Measurements from ENCODE around the gene PLA2R1. TPM values are rescaled to one million over a fixed set of nuclear protein-coding genes. Genes with fewer than 3 reads are reported as not detected.
A peak's percentile ranks its signal among the peaks of the same experiment; 100 is the strongest.

The PLA2R1 gene
- total and polyA plus RNA-seq, 10 donors: 1.3 to 17.0 (median 10.1) TPM

DNA sequence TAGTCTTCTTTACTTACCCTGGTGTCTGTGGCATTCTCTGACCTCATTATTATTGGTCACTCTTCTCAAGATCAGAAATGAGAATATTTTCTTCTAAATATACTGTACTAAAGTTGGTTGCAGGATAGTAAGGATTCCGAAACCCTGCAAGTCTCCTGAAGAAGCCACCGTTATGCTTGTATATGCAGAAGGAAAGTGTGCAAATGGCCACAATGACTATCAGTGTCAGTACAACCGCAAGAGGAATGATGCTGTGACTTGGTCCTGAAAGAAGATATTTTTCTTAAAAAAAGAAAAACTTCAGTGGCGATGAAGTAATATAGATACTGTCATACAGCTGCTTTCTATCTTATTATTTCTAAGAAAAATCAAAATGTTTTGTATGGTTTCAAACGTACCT is 120.7 kb downstream of the PLA2R1 start:
- no peak for TF ChIP-seq POLR2A (IDR thresholded peaks at IDR 0.05)
- TF ChIP-seq, protein P1, sequence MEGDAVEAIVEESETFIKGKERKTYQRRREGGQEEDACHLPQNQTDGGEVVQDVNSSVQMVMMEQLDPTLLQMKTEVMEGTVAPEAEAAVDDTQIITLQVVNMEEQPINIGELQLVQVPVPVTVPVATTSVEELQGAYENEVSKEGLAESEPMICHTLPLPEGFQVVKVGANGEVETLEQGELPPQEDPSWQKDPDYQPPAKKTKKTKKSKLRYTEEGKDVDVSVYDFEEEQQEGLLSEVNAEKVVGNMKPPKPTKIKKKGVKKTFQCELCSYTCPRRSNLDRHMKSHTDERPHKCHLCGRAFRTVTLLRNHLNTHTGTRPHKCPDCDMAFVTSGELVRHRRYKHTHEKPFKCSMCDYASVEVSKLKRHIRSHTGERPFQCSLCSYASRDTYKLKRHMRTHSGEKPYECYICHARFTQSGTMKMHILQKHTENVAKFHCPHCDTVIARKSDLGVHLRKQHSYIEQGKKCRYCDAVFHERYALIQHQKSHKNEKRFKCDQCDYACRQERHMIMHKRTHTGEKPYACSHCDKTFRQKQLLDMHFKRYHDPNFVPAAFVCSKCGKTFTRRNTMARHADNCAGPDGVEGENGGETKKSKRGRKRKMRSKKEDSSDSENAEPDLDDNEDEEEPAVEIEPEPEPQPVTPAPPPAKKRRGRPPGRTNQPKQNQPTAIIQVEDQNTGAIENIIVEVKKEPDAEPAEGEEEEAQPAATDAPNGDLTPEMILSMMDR (IDR thresholded peaks at IDR 0.05 in 8 of 11, conservative IDR thresholded peaks at IDR 0.05 in 3 of 11): no peak
- DNase-seq: no peak
- 80 to 86% (median 84%) methylated on average over 5 of the region's 5 CpGs for WGBS, 5 donors
- Histone ChIP-seq H3K4me1 (no peaks in the 10 kb centered on the region), H3K27ac (no peak overlapping the region), H3K9me3 (no peaks in the 10 kb centered on the region), H3K4me3 (no peak overlapping the region), H3K27me3 (replicated peaks in 1 of 7) (no peaks in the 10 kb centered on the region), H3K36me3 (no peaks in the 10 kb centered on the region)
- intact Hi-C loops (cut with DNase I; ENCODE audit: low total_unique reads): no loop called here

DNA sequence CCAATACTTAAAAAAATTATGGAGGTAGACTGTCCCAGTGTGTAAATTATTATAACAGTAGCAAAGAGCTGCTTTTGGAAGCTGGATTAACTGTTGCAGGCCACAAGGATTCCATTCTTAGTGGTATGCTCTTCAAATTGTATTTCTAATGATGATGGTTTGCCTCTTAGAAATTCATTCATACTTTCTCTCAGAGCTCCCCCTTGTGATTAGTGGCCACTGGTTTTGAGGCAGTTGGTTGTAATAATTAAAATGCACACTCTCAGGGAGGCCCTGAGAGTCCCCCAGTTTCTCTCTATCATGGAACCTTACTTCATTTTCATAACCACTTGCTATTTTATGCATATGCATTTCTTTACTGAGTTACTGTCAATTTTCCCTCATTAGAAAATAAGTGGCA is 122.5 kb downstream of the PLA2R1 start:
- Histone ChIP-seq H3K27ac (no peak overlapping the region), H3K4me3 (no peak overlapping the region), H3K9me3 (no peaks in the 10 kb centered on the region), H3K27me3 (replicated peaks in 1 of 7) (no peaks in the 10 kb centered on the region), H3K4me1 (no peaks in the 10 kb centered on the region), H3K36me3 (no peaks in the 10 kb centered on the region)
- TF ChIP-seq, protein P1 (IDR thresholded peaks at IDR 0.05 in 8 of 11, conservative IDR thresholded peaks at IDR 0.05 in 3 of 11): peak in 2 of 11 experiments; percentile 13 to 16
- TF ChIP-seq POLR2AphosphoS5 (IDR thresholded peaks at IDR 0.05): no peak
- intact Hi-C loops (cut with DNase I; ENCODE audit: low total_unique reads): no loop called here
- no peak for DNase-seq

DNA sequence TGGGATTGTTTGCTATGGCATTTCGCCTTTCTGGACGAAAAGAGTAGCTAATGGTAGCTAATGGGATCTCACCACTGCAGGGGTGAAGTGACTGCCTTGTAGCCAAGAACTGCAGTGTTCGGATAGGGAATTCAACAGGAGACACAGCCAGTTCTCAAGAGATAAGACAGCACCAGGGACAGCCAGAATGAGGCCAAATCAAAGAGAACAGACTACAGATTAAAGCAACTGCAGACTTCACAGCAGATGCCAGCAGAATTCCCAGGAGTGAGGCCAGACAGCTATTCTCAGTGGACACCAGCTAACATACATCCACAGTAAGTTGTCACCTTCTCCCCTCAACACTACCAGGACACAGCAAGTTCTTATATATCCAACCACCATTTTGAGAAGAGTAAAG is 124.0 kb downstream of the PLA2R1 start:
- WGBS, 5 donors: 87 to 100% (median 95%) methylated on average over 3 of the region's 3 CpGs
- peaks cover 0 to 10% (median 7%) of the 10 kb centered on the region in 6 donors for H3K4me1 ChIP-seq
- intact Hi-C loops (cut with DNase I; ENCODE audit: low total_unique reads): no loop called here
- H3K9me3 ChIP-seq: no peaks in the 10 kb centered on the region
- DNase-seq: no peak
- no peaks in the 10 kb centered on the region for H3K27me3 ChIP-seq (replicated peaks in 1 of 7)
- H3K36me3 ChIP-seq: no peaks in the 10 kb centered on the region
- H3K4me3 ChIP-seq: no peak overlapping the region
- no peak overlapping the region for H3K27ac ChIP-seq
- TF ChIP-seq, protein P1 (IDR thresholded peaks at IDR 0.05 in 8 of 11, conservative IDR thresholded peaks at IDR 0.05 in 3 of 11): no peak
- TF ChIP-seq POLR2A (IDR thresholded peaks at IDR 0.05) (no peak), POLR2AphosphoS5 (IDR thresholded peaks at IDR 0.05) (no peak)

DNA sequence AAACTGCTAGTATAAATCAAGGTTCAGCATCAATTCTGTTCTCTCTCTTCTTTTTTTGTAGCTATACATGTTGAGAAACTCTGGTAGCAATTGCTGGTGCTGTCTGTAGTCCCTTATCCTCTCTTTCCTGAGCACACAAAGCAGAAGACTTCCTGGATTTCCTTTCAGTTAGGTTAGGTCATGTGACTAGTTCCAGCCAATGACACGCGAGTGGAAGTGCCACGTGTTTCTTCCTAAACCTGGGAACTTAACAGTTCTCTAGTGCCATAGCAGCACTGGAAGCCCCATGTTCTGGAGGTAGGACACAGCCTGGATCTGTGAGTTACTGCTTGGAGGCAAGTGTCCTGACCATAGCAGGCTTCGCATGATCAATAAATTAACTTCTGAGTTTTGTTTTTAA is 125.9 kb downstream of the PLA2R1 start:
- peaks cover 0 to 25% (median 15%) of the 10 kb centered on the region in 6 donors for H3K4me1 ChIP-seq
- TF ChIP-seq, protein P1 (IDR thresholded peaks at IDR 0.05 in 8 of 11, conservative IDR thresholded peaks at IDR 0.05 in 3 of 11): no peak
- no peak for TF ChIP-seq POLR2AphosphoS5 (IDR thresholded peaks at IDR 0.05)
- TF ChIP-seq POLR2A (IDR thresholded peaks at IDR 0.05): no peak

More for the DNA sequence above, 125.9 kb downstream of the PLA2R1 start:
- Histone ChIP-seq H3K9me3 (no peaks in the 10 kb centered on the region), H3K27me3 (replicated peaks in 1 of 7) (no peaks in the 10 kb centered on the region), H3K36me3 (no peaks in the 10 kb centered on the region), H3K27ac (no peak overlapping the region), H3K4me3 (no peak overlapping the region)
- no peak for DNase-seq
- intact Hi-C loops (cut with DNase I; ENCODE audit: low total_unique reads): no loop called here
- WGBS, 5 donors: 77 to 86% (median 84%) methylated on average over 4 of the region's 4 CpGs
